ENCODE data around the gene NFIB.

- TF ChIP-seq EGR1 (IDR thresholded peaks at IDR 0.05; ENCODE audit: borderline replicate concordance in 1 of 2, low read depth in 2 of 2, low read length in 2 of 2) (no peak), MXI1 (IDR thresholded peaks at IDR 0.05; ENCODE audit: low read depth, low read length) (no peak), NFYB (IDR thresholded peaks at IDR 0.05; ENCODE audit: insufficient read depth, low read depth, low read length) (no peak), STAT3 (IDR thresholded peaks at IDR 0.05; ENCODE audit: low read depth, low read length) (no peak), CTCF (IDR thresholded peaks at IDR 0.05 in 2 of 3, conservative IDR thresholded peaks at IDR 0.05 in 1 of 3; ENCODE audit: control insufficient read depth in 2 of 3, extremely low read depth in 1 of 3, insufficient read depth in 1 of 3, low read depth in 3 of 3, low read length in 3 of 3) (no peak), ATF3 (IDR thresholded peaks at IDR 0.05; ENCODE audit: borderline replicate concordance, extremely low read depth, low read depth, low read length) (no peak), RAD21 (IDR thresholded peaks at IDR 0.05; ENCODE audit: insufficient read depth, low read depth, low read length) (no peak), SIN3A (IDR thresholded peaks at IDR 0.05; ENCODE audit: low read depth, low read length) (no peak), MAX (IDR thresholded peaks at IDR 0.05; ENCODE audit: low read depth, low read length) (no peak), ASH2L (IDR thresholded peaks at IDR 0.05; ENCODE audit: borderline replicate concordance, low read depth) (no peak), E4F1 (IDR thresholded peaks at IDR 0.05; ENCODE audit: borderline replicate concordance, partially characterized antibody) (no peak), IKZF1 (conservative IDR thresholded peaks at IDR 0.05) (no peak), EZH2 (IDR thresholded peaks at IDR 0.05; ENCODE audit: borderline replicate concordance, control insufficient read depth, low read depth, low read length) (no peak), CREB1 (IDR thresholded peaks at IDR 0.05; ENCODE audit: low read depth) (no peak)
Observed at GRCh38 chr9:14082732-14083131, 231.2 kb downstream of the NFIB start.

Data from GM12878 (cell line).